ENCODE measurements around the gene PRR20G.
A peak's percentile ranks its signal among the peaks of the same experiment; 100 is the strongest.

Gene PRR20G

GRCh38 chr3:127306361-127307111 is 18.7 kb upstream of the PRR20G start:
- ATAC-seq: no peak
- TF ChIP-seq RARB (CRISPR knock-in tag; IDR thresholded peaks at IDR 0.05) (no peak), CSDC2 (CRISPR knock-in tag; IDR thresholded peaks at IDR 0.05) (no peak), ZFP30 (CRISPR knock-in tag; IDR thresholded peaks at IDR 0.05) (no peak), ZNF70 (CRISPR knock-in tag; IDR thresholded peaks at IDR 0.05) (no peak), CSRNP3 (CRISPR knock-in tag; IDR thresholded peaks at IDR 0.05) (no peak), ZNF565 (CRISPR knock-in tag; conservative IDR thresholded peaks at IDR 0.05; ENCODE audit: low read depth) (no peak), OSR1 (CRISPR knock-in tag; IDR thresholded peaks at IDR 0.05) (no peak), ESRRG (CRISPR knock-in tag; IDR thresholded peaks at IDR 0.05) (no peak)

- ATAC-seq: no peak
- TF ChIP-seq ZFP30 (CRISPR knock-in tag; IDR thresholded peaks at IDR 0.05) (no peak), ISL1 (CRISPR knock-in tag; IDR thresholded peaks at IDR 0.05) (no peak), CREB5 (CRISPR knock-in tag; IDR thresholded peaks at IDR 0.05; ENCODE audit: low read depth) (no peak), BACH2 (CRISPR knock-in tag; IDR thresholded peaks at IDR 0.05; ENCODE audit: borderline replicate concordance) (no peak), CSDC2 (CRISPR knock-in tag; IDR thresholded peaks at IDR 0.05) (no peak), SNAI2 (CRISPR knock-in tag; IDR thresholded peaks at IDR 0.05) (no peak), TSHZ2 (CRISPR knock-in tag; IDR thresholded peaks at IDR 0.05) (no peak), ARNTL (CRISPR knock-in tag; IDR thresholded peaks at IDR 0.05; ENCODE audit: borderline replicate concordance, low read depth) (no peak), TCF4 (CRISPR knock-in tag; IDR thresholded peaks at IDR 0.05; ENCODE audit: borderline replicate concordance) (no peak), RARB (CRISPR knock-in tag; IDR thresholded peaks at IDR 0.05) (no peak), GLIS3 (CRISPR knock-in tag; IDR thresholded peaks at IDR 0.05) (no peak), TOX (CRISPR knock-in tag; IDR thresholded peaks at IDR 0.05; ENCODE audit: borderline replicate concordance) (no peak), ZNF8 (CRISPR knock-in tag; IDR thresholded peaks at IDR 0.05) (no peak), ZNF70 (CRISPR knock-in tag; IDR thresholded peaks at IDR 0.05) (no peak), PPARA (CRISPR knock-in tag; IDR thresholded peaks at IDR 0.05; ENCODE audit: borderline replicate concordance) (no peak), PATZ1 (CRISPR knock-in tag; IDR thresholded peaks at IDR 0.05; ENCODE audit: borderline replicate concordance) (no peak), ZFP3 (CRISPR knock-in tag; IDR thresholded peaks at IDR 0.05) (no peak), ZNF565 (CRISPR knock-in tag; conservative IDR thresholded peaks at IDR 0.05; ENCODE audit: low read depth) (no peak), ZC3H10 (CRISPR knock-in tag; IDR thresholded peaks at IDR 0.05) (no peak)
These were observed 17.7 kb upstream of the PRR20G start for GRCh38 chr3:127305499-127306060.

- peak; percentile 90 for ATAC-seq
- TF ChIP-seq OSR1 (CRISPR knock-in tag; IDR thresholded peaks at IDR 0.05) (no peak), ZNF8 (CRISPR knock-in tag; IDR thresholded peaks at IDR 0.05) (no peak), ZNF565 (CRISPR knock-in tag; conservative IDR thresholded peaks at IDR 0.05; ENCODE audit: low read depth) (no peak), TOX (CRISPR knock-in tag; IDR thresholded peaks at IDR 0.05; ENCODE audit: borderline replicate concordance) (no peak), TSHZ2 (CRISPR knock-in tag; IDR thresholded peaks at IDR 0.05) (no peak), SNAI2 (CRISPR knock-in tag; IDR thresholded peaks at IDR 0.05) (no peak), ZC3H10 (CRISPR knock-in tag; IDR thresholded peaks at IDR 0.05) (no peak), ARNTL (CRISPR knock-in tag; IDR thresholded peaks at IDR 0.05; ENCODE audit: borderline replicate concordance, low read depth) (no peak), ZFP3 (CRISPR knock-in tag; IDR thresholded peaks at IDR 0.05) (no peak), PPARA (CRISPR knock-in tag; IDR thresholded peaks at IDR 0.05; ENCODE audit: borderline replicate concordance) (no peak), ESRRG (CRISPR knock-in tag; IDR thresholded peaks at IDR 0.05) (no peak)
These were observed 16.4 kb upstream of the PRR20G start for GRCh38 chr3:127304121-127304744.

All from SK-N-SH treated with all-trans-retinoic acid at 6 μM for 48 hours (cell line).